ENCODE data around the gene NHLRC3.

GRCh38 chr13:39044536-39044935, 6.3 kb downstream of the NHLRC3 start:
- TF ChIP-seq POLR2A (IDR thresholded peaks at IDR 0.05), result no peak
- no peak for TF ChIP-seq CTCF (IDR thresholded peaks at IDR 0.05)

All from right lobe of liver (tissue), 4 donors.